NCI-H1694 (cell line): ENCODE data around the gene CPLX1.
"Not testable (repeated sequence)": the region's sequence is repeated elsewhere in the genome, so short reads cannot be mapped to it uniquely, and the experiment has no call there.

Experiments
- DNase-seq: peaks from one replicate; lab custom pipeline; 2025; lab: John Stamatoyannopoulos, UW

Gene CPLX1

GRCh38 chr4:819401-820229 is 6.3 kb downstream of the CPLX1 start:
- no peak for DNase-seq

GRCh38 chr4:818106-818921 is 7.6 kb downstream of the CPLX1 start:
- DNase-seq, result no peak

- no peak for DNase-seq
These were observed 10.3 kb downstream of the CPLX1 start for GRCh38 chr4:815464-816146.

- DNase-seq, result no peak
These were observed 11.5 kb downstream of the CPLX1 start for GRCh38 chr4:814312-814850.

GRCh38 chr4:813900-814299 is 12.0 kb downstream of the CPLX1 start:
- no peak for DNase-seq

- no peak for DNase-seq
These were observed 16.9 kb downstream of the CPLX1 start for GRCh38 chr4:808860-809570.

GRCh38 chr4:807792-808191 is 18.1 kb downstream of the CPLX1 start:
- no peak for DNase-seq

- DNase-seq, result not testable (repeated sequence)
These were observed 18.9 kb downstream of the CPLX1 start for GRCh38 chr4:806979-807378.

GRCh38 chr4:804804-805203 is 21.1 kb downstream of the CPLX1 start:
- DNase-seq, result no peak

- DNase-seq, result no peak
These were observed 22.0 kb downstream of the CPLX1 start for GRCh38 chr4:803884-804283.

- no peak for DNase-seq
These were observed 24.3 kb downstream of the CPLX1 start for GRCh38 chr4:801436-802124.

GRCh38 chr4:797066-797465 is 28.9 kb downstream of the CPLX1 start:
- peak; percentile 89 for DNase-seq

GRCh38 chr4:796206-796605 is 29.7 kb downstream of the CPLX1 start:
- DNase-seq, result no peak

GRCh38 chr4:795726-796119 is 30.2 kb downstream of the CPLX1 start:
- DNase-seq, result no peak

GRCh38 chr4:794900-795725 is 30.8 kb downstream of the CPLX1 start:
- no peak for DNase-seq

- DNase-seq, result no peak
These were observed 31.8 kb downstream of the CPLX1 start for GRCh38 chr4:793941-794621.

- no peak for DNase-seq
These were observed 32.7 kb downstream of the CPLX1 start for GRCh38 chr4:793093-793861.

GRCh38 chr4:792626-793092 is 33.3 kb downstream of the CPLX1 start:
- DNase-seq, result no peak
